GM10266 (cell line): ENCODE results near the gene TRIP10.

Source experiments
- DNase-seq: peaks from one replicate; pipeline ENCODE4 v3.0.0; 2012; ENCODE audit errors: extremely low spot score
- CTCF ChIP-seq: IDR thresholded peaks from 2 replicates; pipeline ENCODE4 v1.5.1; 2012; ENCODE audit warnings: mild to moderate bottlenecking, low read depth; ENCODE audit not compliant: control insufficient read depth, insufficient read depth; ENCODE audit errors: missing control alignments

TRIP10 gene

GRCh38 chr19:6712231-6712630 is 27.2 kb upstream of the TRIP10 start:
- no peak for TF ChIP-seq CTCF
- no peak for DNase-seq

GRCh38 chr19:6712692-6713670 is 26.5 kb upstream of the TRIP10 start:
- no peak for TF ChIP-seq CTCF
- DNase-seq = no peak

- TF ChIP-seq CTCF = no peak
- DNase-seq = no peak
Measured at GRCh38 chr19:6713773-6714692, 25.4 kb upstream of the TRIP10 start.

GRCh38 chr19:6714749-6715555 is 24.5 kb upstream of the TRIP10 start:
- no peak for TF ChIP-seq CTCF

GRCh38 chr19:6716610-6716970 is 22.9 kb upstream of the TRIP10 start:
- no peak for DNase-seq
- TF ChIP-seq CTCF = no peak

More at GRCh38 chr19:6714749-6715555, 24.5 kb upstream of the TRIP10 start:
- no peak for DNase-seq

- DNase-seq = no peak
- TF ChIP-seq CTCF = peak; percentile 20
Measured at GRCh38 chr19:6717036-6717435, 22.4 kb upstream of the TRIP10 start.
